CD4-positive, CD25-positive, alpha-beta regulatory T cell (primary cell): ENCODE measurements around the gene IKBIP. TPM values are rescaled to one million over a fixed set of nuclear protein-coding genes. Genes with fewer than 3 reads are reported as not detected.
A peak's percentile ranks its signal among the peaks of the same experiment; 100 is the strongest.

Experiments
- ATAC-seq, 2 donors: fragments of 150-1000 bp; cut with Tn5 transposase; one replicate each; pipeline ENCODE4 v1.10.0; 2021; ENCODE audit warnings: low read depth in 2 of 2, moderate number of reproducible peaks in 2 of 2, moderate library complexity in 1 of 2
- DNase-seq, 3 donors: peaks; one replicate each; pipeline versions ENCODE4 v3.0.0 to v3.0.0-alpha.2; 2012 to 2022; ENCODE audit warnings: mixed read lengths in 1 of 3
- H3K27ac ChIP-seq: one replicate; pipeline ENCODE4 v1.7.0; 2013; ENCODE audit warnings: mild to moderate bottlenecking, low read length; ENCODE audit not compliant: insufficient read depth, poor library complexity, severe bottlenecking
- H3K27me3 ChIP-seq: one replicate; pipeline ENCODE4 v1.7.0; 2013; ENCODE audit warnings: low read length; ENCODE audit not compliant: control insufficient read depth, insufficient read depth
- H3K36me3 ChIP-seq: one replicate; pipeline ENCODE4 v1.7.0; 2013; ENCODE audit warnings: mild to moderate bottlenecking, low read length, moderate library complexity; ENCODE audit not compliant: control insufficient read depth, insufficient read depth
- H3K4me1 ChIP-seq: 2 replicates; pipeline ENCODE4 v1.7.0; 2013; ENCODE audit warnings: mild to moderate bottlenecking, low read length; ENCODE audit not compliant: insufficient read depth, control insufficient read depth, poor library complexity, severe bottlenecking
- H3K4me3 ChIP-seq: one replicate; pipeline ENCODE4 v1.7.0; 2013; ENCODE audit warnings: low read depth, mild to moderate bottlenecking, low read length, moderate library complexity
- H3K9me3 ChIP-seq, 2 experiments: 1 replicate in 1 of 2; 2 replicates in 1 of 2; pipeline ENCODE4 v1.7.0; 2013; ENCODE audit warnings: low read length in 2 of 2, mild to moderate bottlenecking in 1 of 2, moderate library complexity in 1 of 2; ENCODE audit not compliant: control insufficient read depth in 2 of 2
- H3K27ac Mint-ChIP-seq, 3 donors: one replicate each; pipeline ENCODE4 v1.8.0; 2020 to 2022; ENCODE audit warnings: mild to moderate bottlenecking in 3 of 3, mixed read lengths in 3 of 3, moderate library complexity in 2 of 3
- H3K27me3 Mint-ChIP-seq: one replicate; pipeline ENCODE4 v1.8.0; 2022; ENCODE audit warnings: mild to moderate bottlenecking, mixed read lengths
- H3K36me3 Mint-ChIP-seq: one replicate; pipeline ENCODE4 v1.8.0; 2020; ENCODE audit warnings: mixed read lengths
- H3K4me1 Mint-ChIP-seq, 4 donors: one replicate each; pipeline ENCODE4 v1.8.0; 2020 to 2022; ENCODE audit warnings: mixed read lengths in 4 of 4, mild to moderate bottlenecking in 1 of 4
- H3K4me3 Mint-ChIP-seq, 4 donors: one replicate each; pipeline ENCODE4 v1.8.0; 2020 to 2022; ENCODE audit warnings: mild to moderate bottlenecking in 4 of 4, mixed read lengths in 4 of 4, moderate library complexity in 3 of 4
- H3K9me3 Mint-ChIP-seq, 7 donors: one replicate each; pipeline ENCODE4 v1.8.0; 2020 to 2022; ENCODE audit warnings: mixed read lengths in 7 of 7, mild to moderate bottlenecking in 3 of 7, moderate library complexity in 2 of 7
- polyA plus RNA-seq, 4 donors: library from polyadenylated mRNA; unstranded; fragments of 300-500 nt; fragmentation: Illumina TruSeq; gene quantifications; one replicate each; pipeline ENCODE4 v1.2.3, GENCODE V29; 2021
- total RNA-seq: library from RNA; stranded (reverse); gene quantifications from one replicate; pipeline ENCODE4 v1.2.3, GENCODE V29; 2022

IKBIP gene
- total and polyA plus RNA-seq, 5 donors from 2014 or later, result 3.4 to 11.0 (median 8.4) TPM

GRCh38 chr12:98674841-98675240, 30.3 kb upstream of the IKBIP start:
- no peaks in the 10 kb centered on the region for H3K27me3 ChIP-seq
- H3K4me3 ChIP-seq, result no peak overlapping the region
- Mint-ChIP-seq H3K4me3 (no peak overlapping the region), H3K36me3 (peaks cover 25% of the 10 kb centered on the region), H3K27ac (no peak overlapping the region), H3K9me3 (peaks cover 0 to 2% (median 0%) of the 10 kb centered on the region in 7 donors), H3K4me1 (peaks cover 4 to 17% (median 7%) of the 10 kb centered on the region in 4 donors), H3K27me3 (no peaks in the 10 kb centered on the region)
- peaks cover 47% of the 10 kb centered on the region for H3K36me3 ChIP-seq
- H3K9me3 ChIP-seq, result no peaks in the 10 kb centered on the region
- DNase-seq (no peak), ATAC-seq (no peak)
- H3K27ac ChIP-seq, result no peak overlapping the region
- no peaks in the 10 kb centered on the region for H3K4me1 ChIP-seq

GRCh38 chr12:98671459-98671858, 26.9 kb upstream of the IKBIP start:
- H3K9me3 ChIP-seq, result peaks cover 0 to 3% of the 10 kb centered on the region in 2 experiments
- H3K36me3 Mint-ChIP-seq, result peaks cover 36% of the 10 kb centered on the region
- peaks cover 11 to 22% (median 19%) of the 10 kb centered on the region in 4 donors for H3K4me1 Mint-ChIP-seq
- H3K4me3 ChIP-seq, result no peak overlapping the region
- H3K4me1 ChIP-seq, result no peaks in the 10 kb centered on the region
- no peak overlapping the region for H3K27ac ChIP-seq
- no peaks in the 10 kb centered on the region for H3K27me3 Mint-ChIP-seq
- no peak overlapping the region for H3K4me3 Mint-ChIP-seq
- DNase-seq (no peak), ATAC-seq (no peak)
- peaks cover 57% of the 10 kb centered on the region for H3K36me3 ChIP-seq
- H3K27me3 ChIP-seq, result no peaks in the 10 kb centered on the region
- peaks cover 0 to 4% (median 0%) of the 10 kb centered on the region in 7 donors for H3K9me3 Mint-ChIP-seq
- H3K27ac Mint-ChIP-seq, result no peak overlapping the region

- Histone ChIP-seq H3K4me1 (no peaks in the 10 kb centered on the region), H3K27ac (peak overlapping the region; percentile 15), H3K9me3 (peaks cover 0 to 3% of the 10 kb centered on the region in 2 experiments), H3K36me3 (peaks cover 70% of the 10 kb centered on the region), H3K4me3 (no peak overlapping the region), H3K27me3 (no peaks in the 10 kb centered on the region)
- DNase-seq (peak in 1 of 3 donors; percentile 54), ATAC-seq (no peak)
- Mint-ChIP-seq H3K4me1 (peaks cover 7 to 19% (median 16%) of the 10 kb centered on the region in 4 donors), H3K9me3 (peaks cover 0 to 4% (median 0%) of the 10 kb centered on the region in 7 donors), H3K4me3 (no peak overlapping the region), H3K27me3 (no peaks in the 10 kb centered on the region), H3K36me3 (peaks cover 41% of the 10 kb centered on the region), H3K27ac (no peak overlapping the region)
These were observed 25.2 kb upstream of the IKBIP start for GRCh38 chr12:98669751-98670150.

GRCh38 chr12:98660521-98660920, 15.9 kb upstream of the IKBIP start:
- no peaks in the 10 kb centered on the region for H3K9me3 Mint-ChIP-seq
- no peaks in the 10 kb centered on the region for H3K27me3 ChIP-seq
- H3K9me3 ChIP-seq, result no peaks in the 10 kb centered on the region
- no peak overlapping the region for H3K4me3 ChIP-seq
- no peak overlapping the region for H3K4me3 Mint-ChIP-seq
- ATAC-seq (no peak), DNase-seq (no peak)
- H3K36me3 Mint-ChIP-seq, result peaks cover 31% of the 10 kb centered on the region
- no peaks in the 10 kb centered on the region for H3K27me3 Mint-ChIP-seq
- H3K27ac Mint-ChIP-seq, result peak overlapping the region in 2 of 3 donors; percentile 37 to 53
- H3K4me1 Mint-ChIP-seq, result peaks cover 8 to 14% (median 12%) of the 10 kb centered on the region in 4 donors
- peaks cover 4% of the 10 kb centered on the region for H3K4me1 ChIP-seq
- H3K36me3 ChIP-seq, result peaks cover 72% of the 10 kb centered on the region
- no peak overlapping the region for H3K27ac ChIP-seq

- DNase-seq, result peak in 1 of 3 donors; percentile 53
- Histone ChIP-seq H3K9me3 (no peaks in the 10 kb centered on the region), H3K27ac (no peak overlapping the region), H3K27me3 (no peaks in the 10 kb centered on the region), H3K4me3 (no peak overlapping the region), H3K4me1 (peaks cover 7% of the 10 kb centered on the region), H3K36me3 (peaks cover 44% of the 10 kb centered on the region)
- no peak for ATAC-seq
- H3K27me3 Mint-ChIP-seq, result no peaks in the 10 kb centered on the region
- H3K4me3 Mint-ChIP-seq, result no peak overlapping the region
- H3K36me3 Mint-ChIP-seq, result peaks cover 15% of the 10 kb centered on the region
- H3K4me1 Mint-ChIP-seq, result peaks cover 14 to 19% (median 16%) of the 10 kb centered on the region in 4 donors
- H3K9me3 Mint-ChIP-seq, result no peaks in the 10 kb centered on the region
- H3K27ac Mint-ChIP-seq, result peak overlapping the region; percentile 15 to 70 (median 68)
These were observed 11.9 kb upstream of the IKBIP start for GRCh38 chr12:98656289-98657101.

- H3K9me3 Mint-ChIP-seq, result no peaks in the 10 kb centered on the region
- DNase-seq, result peak in 2 of 3 donors; percentile 68 to 78
These were observed 9.4 kb upstream of the IKBIP start for GRCh38 chr12:98653866-98654493.

GRCh38 chr12:98651328-98651727, 6.7 kb upstream of the IKBIP start:
- ATAC-seq (no peak), DNase-seq (no peak)
- Histone ChIP-seq H3K9me3 (no peaks in the 10 kb centered on the region), H3K36me3 (peaks cover 30% of the 10 kb centered on the region), H3K27ac (no peak overlapping the region), H3K4me1 (peaks cover 17% of the 10 kb centered on the region), H3K4me3 (no peak overlapping the region), H3K27me3 (no peaks in the 10 kb centered on the region)
- Mint-ChIP-seq H3K27me3 (no peaks in the 10 kb centered on the region), H3K36me3 (peaks cover 10% of the 10 kb centered on the region), H3K4me1 (peaks cover 17 to 38% (median 31%) of the 10 kb centered on the region in 4 donors), H3K27ac (peak overlapping the region in 1 of 3 donors; percentile 60), H3K4me3 (no peak overlapping the region), H3K9me3 (no peaks in the 10 kb centered on the region)

More at GRCh38 chr12:98653866-98654493, 9.4 kb upstream of the IKBIP start:
- peaks cover 49% of the 10 kb centered on the region for H3K36me3 ChIP-seq
- ATAC-seq, result peak; percentile 50 to 55
- Mint-ChIP-seq H3K4me3 (peak overlapping the region in 2 of 4 donors; percentile 26 to 66), H3K36me3 (peaks cover 18% of the 10 kb centered on the region), H3K27me3 (no peaks in the 10 kb centered on the region), H3K27ac (peak overlapping the region in 1 of 3 donors; percentile 66), H3K4me1 (peaks cover 19 to 24% (median 21%) of the 10 kb centered on the region in 4 donors)
- no peaks in the 10 kb centered on the region for H3K9me3 ChIP-seq
- H3K4me1 ChIP-seq, result peaks cover 7% of the 10 kb centered on the region
- no peak overlapping the region for H3K27ac ChIP-seq
- no peaks in the 10 kb centered on the region for H3K27me3 ChIP-seq
- H3K4me3 ChIP-seq, result no peak overlapping the region
